Measurements from ENCODE around the gene NDNF.

DNA sequence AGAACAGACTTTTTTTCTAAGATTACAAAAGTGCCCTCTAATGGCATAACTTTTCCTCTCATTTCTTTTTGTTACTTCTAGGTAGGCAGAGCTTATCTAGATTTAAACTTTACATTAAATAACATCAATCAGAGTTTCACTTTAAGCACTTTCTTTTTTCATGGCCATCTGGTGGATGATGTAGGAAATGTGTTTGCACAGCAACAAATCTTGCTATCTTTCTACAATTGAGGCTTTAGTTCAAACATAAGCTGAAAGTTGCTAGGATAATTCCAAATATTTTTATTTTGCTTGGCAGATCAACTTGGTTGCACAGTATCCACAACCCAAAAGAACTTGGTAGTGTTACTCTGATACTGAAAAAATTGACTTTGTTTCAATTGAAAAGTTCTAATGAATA is 22.0 kb downstream of the NDNF start:
- TF ChIP-seq, protein P1, sequence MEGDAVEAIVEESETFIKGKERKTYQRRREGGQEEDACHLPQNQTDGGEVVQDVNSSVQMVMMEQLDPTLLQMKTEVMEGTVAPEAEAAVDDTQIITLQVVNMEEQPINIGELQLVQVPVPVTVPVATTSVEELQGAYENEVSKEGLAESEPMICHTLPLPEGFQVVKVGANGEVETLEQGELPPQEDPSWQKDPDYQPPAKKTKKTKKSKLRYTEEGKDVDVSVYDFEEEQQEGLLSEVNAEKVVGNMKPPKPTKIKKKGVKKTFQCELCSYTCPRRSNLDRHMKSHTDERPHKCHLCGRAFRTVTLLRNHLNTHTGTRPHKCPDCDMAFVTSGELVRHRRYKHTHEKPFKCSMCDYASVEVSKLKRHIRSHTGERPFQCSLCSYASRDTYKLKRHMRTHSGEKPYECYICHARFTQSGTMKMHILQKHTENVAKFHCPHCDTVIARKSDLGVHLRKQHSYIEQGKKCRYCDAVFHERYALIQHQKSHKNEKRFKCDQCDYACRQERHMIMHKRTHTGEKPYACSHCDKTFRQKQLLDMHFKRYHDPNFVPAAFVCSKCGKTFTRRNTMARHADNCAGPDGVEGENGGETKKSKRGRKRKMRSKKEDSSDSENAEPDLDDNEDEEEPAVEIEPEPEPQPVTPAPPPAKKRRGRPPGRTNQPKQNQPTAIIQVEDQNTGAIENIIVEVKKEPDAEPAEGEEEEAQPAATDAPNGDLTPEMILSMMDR (IDR thresholded peaks at IDR 0.05) = peak in 2 of 4 experiments; percentile 28 to 34
- TF ChIP-seq POLR2A (IDR thresholded peaks at IDR 0.05) (no peak), POLR2AphosphoS5 (IDR thresholded peaks at IDR 0.05) (no peak)

Measured in prostate gland (tissue), 2 donors.